ENCODE measurements around the gene LRRFIP1.

The LRRFIP1 gene

DNA sequence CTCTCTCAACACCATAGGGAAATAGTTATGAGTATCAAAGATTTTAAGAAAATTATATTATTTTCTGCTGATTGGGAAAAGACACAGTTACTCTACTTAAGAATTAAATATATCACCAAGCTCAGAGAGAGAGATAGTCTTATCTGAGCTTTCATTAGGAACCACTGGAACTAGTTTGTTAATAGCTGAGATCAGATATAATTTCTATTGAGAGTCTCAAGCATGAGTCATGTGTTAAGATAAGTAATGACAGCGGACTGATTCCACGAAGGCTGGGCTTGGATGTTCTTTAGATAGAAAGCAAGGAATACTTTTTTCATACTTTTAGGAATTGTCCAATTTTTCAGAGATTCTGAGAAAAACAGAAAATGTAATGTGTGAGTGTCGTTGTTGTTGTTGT lies 126.8 kb downstream of the LRRFIP1 start:
- Histone ChIP-seq H4K20me1 (ENCODE audit: control insufficient read depth, insufficient read depth, low read depth, low read length) (no peaks in the 10 kb centered on the region), H3K27me3 (ENCODE audit: control insufficient read depth, low read length) (no peaks in the 10 kb centered on the region), H3K4me2 (ENCODE audit: low read length) (no peak overlapping the region), H3K9me2 (replicated peaks; ENCODE audit: control insufficient read depth, low read length) (no peaks in the 10 kb centered on the region), H3K4me1 (ENCODE audit: control insufficient read depth, low read length) (no peaks in the 10 kb centered on the region), H3K27ac (ENCODE audit: low read depth, low read length) (no peak overlapping the region), H3K36me3 (ENCODE audit: control insufficient read depth, low read length) (peaks cover 81% of the 10 kb centered on the region), H3K79me2 (ENCODE audit: control insufficient read depth, low read length) (no peaks in the 10 kb centered on the region), H3K4me3 (ENCODE audit: low read length) (no peak overlapping the region), H3K9me3 (ENCODE audit: control insufficient read depth, insufficient read depth, low read length) (no peaks in the 10 kb centered on the region), H3F3A (ENCODE audit: control insufficient read depth, insufficient read depth) (no peaks in the 10 kb centered on the region)
- TF ChIP-seq, protein P1, sequence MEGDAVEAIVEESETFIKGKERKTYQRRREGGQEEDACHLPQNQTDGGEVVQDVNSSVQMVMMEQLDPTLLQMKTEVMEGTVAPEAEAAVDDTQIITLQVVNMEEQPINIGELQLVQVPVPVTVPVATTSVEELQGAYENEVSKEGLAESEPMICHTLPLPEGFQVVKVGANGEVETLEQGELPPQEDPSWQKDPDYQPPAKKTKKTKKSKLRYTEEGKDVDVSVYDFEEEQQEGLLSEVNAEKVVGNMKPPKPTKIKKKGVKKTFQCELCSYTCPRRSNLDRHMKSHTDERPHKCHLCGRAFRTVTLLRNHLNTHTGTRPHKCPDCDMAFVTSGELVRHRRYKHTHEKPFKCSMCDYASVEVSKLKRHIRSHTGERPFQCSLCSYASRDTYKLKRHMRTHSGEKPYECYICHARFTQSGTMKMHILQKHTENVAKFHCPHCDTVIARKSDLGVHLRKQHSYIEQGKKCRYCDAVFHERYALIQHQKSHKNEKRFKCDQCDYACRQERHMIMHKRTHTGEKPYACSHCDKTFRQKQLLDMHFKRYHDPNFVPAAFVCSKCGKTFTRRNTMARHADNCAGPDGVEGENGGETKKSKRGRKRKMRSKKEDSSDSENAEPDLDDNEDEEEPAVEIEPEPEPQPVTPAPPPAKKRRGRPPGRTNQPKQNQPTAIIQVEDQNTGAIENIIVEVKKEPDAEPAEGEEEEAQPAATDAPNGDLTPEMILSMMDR (IDR thresholded peaks at IDR 0.05; ENCODE audit: low read depth, low read length, poor library complexity, severe bottlenecking): no peak
- TF ChIP-seq EZH2phosphoT487 (IDR thresholded peaks at IDR 0.05; ENCODE audit: borderline replicate concordance, low read length): no peak

DNA sequence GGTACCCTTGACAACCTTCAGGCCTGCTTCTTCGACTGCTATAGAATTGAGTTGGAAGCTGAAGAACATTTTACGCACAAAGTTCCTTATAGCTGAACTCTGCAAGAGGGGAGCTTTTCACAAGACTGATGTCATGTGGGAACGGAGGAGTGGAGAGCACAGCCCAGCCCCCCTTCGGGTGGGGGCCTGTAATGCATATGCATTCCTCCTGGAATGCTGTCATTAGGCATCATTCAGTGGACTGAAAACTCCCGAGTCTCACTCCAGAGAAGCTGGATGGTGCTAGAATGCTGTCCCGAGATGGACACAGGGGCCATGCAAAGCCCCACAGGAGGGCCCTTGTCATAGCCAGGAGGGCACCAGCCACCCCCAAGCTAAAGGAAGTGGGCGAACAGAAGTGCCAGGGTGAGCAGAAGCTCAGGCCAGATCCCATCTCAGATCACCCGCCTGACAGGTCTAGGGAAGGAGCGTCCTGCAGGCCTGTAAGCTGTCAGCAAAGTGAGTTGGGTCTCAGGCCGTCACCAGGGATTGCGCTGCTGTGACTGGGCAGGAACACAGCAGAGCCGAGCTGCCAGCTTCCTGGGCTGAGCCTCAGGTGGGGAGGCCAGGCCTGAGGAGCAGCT lies 127.3 kb downstream of the LRRFIP1 start:
- no peak for TF ChIP-seq EZH2phosphoT487 (IDR thresholded peaks at IDR 0.05; ENCODE audit: borderline replicate concordance, low read length)
- TF ChIP-seq, protein P1 (IDR thresholded peaks at IDR 0.05; ENCODE audit: low read depth, low read length, poor library complexity, severe bottlenecking): no peak
- Histone ChIP-seq H3F3A (ENCODE audit: control insufficient read depth, insufficient read depth) (no peaks in the 10 kb centered on the region), H3K79me2 (ENCODE audit: control insufficient read depth, low read length) (no peaks in the 10 kb centered on the region), H3K36me3 (ENCODE audit: control insufficient read depth, low read length) (peaks cover 81% of the 10 kb centered on the region), H4K20me1 (ENCODE audit: control insufficient read depth, insufficient read depth, low read depth, low read length) (no peaks in the 10 kb centered on the region), H3K4me1 (ENCODE audit: control insufficient read depth, low read length) (no peaks in the 10 kb centered on the region), H3K4me3 (ENCODE audit: low read length) (no peak overlapping the region), H3K4me2 (ENCODE audit: low read length) (no peak overlapping the region), H3K9me2 (replicated peaks; ENCODE audit: control insufficient read depth, low read length) (no peaks in the 10 kb centered on the region), H3K27me3 (ENCODE audit: control insufficient read depth, low read length) (no peaks in the 10 kb centered on the region), H3K9me3 (ENCODE audit: control insufficient read depth, insufficient read depth, low read length) (no peaks in the 10 kb centered on the region), H3K27ac (ENCODE audit: low read depth, low read length) (no peak overlapping the region)

DNA sequence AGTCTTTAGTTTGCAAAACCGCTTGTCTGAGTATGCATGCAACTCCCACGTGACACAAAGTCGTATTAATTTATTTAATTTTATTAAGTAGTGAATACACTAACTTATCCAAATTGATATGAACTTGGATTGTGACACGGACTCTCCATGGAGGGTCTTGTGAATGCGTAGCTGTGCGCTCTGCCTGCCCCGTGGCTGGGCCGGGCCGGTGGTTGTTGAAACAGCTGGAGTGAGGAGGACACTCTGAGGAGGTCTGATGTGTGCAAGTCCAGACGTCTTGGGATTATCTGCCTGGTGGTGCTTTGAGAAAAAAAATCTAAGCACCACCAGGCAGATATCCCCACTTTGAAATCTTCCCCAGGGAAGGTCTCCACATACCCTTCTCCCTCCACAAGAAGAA lies 130.2 kb downstream of the LRRFIP1 start:
- peaks cover 84% of the 10 kb centered on the region for H3K36me3 ChIP-seq (ENCODE audit: control insufficient read depth, low read length)
- H4K20me1 ChIP-seq (ENCODE audit: control insufficient read depth, insufficient read depth, low read depth, low read length): no peaks in the 10 kb centered on the region
- no peak overlapping the region for H3K4me2 ChIP-seq (ENCODE audit: low read length)
- no peaks in the 10 kb centered on the region for H3K4me1 ChIP-seq (ENCODE audit: control insufficient read depth, low read length)
- no peak overlapping the region for H3K4me3 ChIP-seq (ENCODE audit: low read length)
- no peaks in the 10 kb centered on the region for H3K9me3 ChIP-seq (ENCODE audit: control insufficient read depth, insufficient read depth, low read length)
- TF ChIP-seq, protein P1 (IDR thresholded peaks at IDR 0.05; ENCODE audit: low read depth, low read length, poor library complexity, severe bottlenecking): no peak
- TF ChIP-seq EZH2phosphoT487 (IDR thresholded peaks at IDR 0.05; ENCODE audit: borderline replicate concordance, low read length): no peak
- H3K9me2 ChIP-seq (replicated peaks; ENCODE audit: control insufficient read depth, low read length): no peaks in the 10 kb centered on the region
- H3K79me2 ChIP-seq (ENCODE audit: control insufficient read depth, low read length): no peaks in the 10 kb centered on the region
- H3K27ac ChIP-seq (ENCODE audit: low read depth, low read length): no peak overlapping the region
- H3K27me3 ChIP-seq (ENCODE audit: control insufficient read depth, low read length): no peaks in the 10 kb centered on the region
- no peaks in the 10 kb centered on the region for H3F3A ChIP-seq (ENCODE audit: control insufficient read depth, insufficient read depth)
